ENCODE results near the gene CCDC92.

The CCDC92 gene

DNA sequence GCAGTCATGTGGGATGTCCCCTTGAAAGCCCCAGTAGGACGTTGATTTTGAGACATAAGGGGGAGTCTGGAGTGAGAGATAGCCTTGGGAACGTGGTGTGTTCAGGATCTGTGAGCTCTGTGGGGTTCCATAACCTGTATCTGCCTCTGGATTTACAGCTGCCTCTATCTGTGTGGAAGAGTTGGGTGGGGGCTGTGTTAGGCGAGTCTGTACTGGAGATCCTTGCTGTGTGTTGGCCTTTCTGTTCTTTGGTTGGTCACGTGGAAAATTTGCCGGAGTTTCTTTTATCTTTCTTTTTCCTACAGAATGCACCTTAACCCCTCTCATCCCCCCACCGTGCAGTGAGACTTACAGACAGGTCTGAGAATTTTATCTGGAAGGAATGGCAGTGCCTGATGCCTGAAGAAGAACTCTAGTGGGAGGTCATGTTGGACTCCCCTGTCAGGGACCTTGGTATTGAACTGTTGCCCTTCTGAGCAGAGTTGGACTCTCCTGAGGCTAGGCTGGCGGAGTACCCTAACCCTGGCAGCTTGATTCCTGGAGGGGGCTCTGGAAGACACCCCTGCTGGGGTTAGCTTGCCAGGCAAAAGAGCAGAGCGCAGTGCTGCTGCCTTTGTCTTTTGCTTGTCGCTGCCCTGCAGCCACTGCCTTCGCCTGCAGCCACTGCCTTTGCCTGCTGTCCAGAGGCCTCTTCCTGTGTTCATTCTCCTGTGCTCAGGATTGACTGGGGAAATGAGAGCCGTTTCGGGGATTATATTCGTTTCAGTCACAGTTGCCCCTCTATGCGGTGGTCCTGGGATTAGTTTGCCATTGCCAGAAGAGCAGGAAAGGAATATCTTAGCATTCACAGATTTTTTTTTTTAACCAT, 34.4 kb upstream of the CCDC92 start:
- Mint-ChIP-seq H3K9me3 (no peaks in the 10 kb centered on the region), H3K4me3 (no peak overlapping the region), H3K36me3 (peaks cover 29% of the 10 kb centered on the region), H3K27ac (peak overlapping the region; percentile 20), H3K4me1 (peaks cover 25% of the 10 kb centered on the region)
- ATAC-seq (no peak), DNase-seq (ENCODE audit: low spot score in 2 of 2) (no peak)

DNA sequence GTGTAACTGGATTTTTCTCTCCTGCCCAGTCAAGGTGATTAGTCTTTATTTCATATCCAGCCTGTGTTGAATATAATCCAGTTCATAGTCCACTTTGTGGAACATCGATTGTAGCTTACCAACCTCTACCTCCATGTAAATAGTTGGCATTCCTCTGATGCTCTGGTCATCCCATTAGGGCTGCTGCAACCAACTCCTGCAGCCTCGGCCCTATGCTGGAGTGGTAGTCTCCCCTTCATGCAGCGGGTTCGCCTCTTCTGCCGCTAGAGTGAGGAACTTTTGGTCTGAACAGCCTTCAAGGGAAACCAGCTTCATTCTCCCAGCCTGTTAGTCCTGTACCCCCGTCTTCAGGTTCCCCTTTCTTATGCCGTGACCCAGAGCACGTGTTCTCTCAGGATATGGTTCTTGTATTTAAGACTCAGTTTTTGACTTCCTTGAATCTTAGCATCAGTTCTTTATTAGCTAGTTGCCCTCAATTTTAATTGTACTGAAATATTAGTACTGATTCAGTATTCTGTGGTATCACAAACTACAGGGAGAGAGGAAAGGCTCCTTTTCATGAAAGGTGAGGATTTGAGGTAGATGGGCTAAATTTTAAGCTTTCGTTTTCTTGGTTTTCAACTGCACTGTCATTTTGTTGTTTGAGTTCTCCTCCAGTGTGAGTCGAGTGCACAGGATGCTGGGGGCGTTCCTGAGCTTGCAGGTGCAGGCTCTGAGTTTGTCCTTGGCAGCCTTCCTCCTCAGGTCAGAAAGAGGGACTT, 33.6 kb upstream of the CCDC92 start:
- Mint-ChIP-seq H3K27ac (peak overlapping the region; percentile 20), H3K36me3 (peaks cover 21% of the 10 kb centered on the region), H3K9me3 (no peaks in the 10 kb centered on the region), H3K4me3 (peak overlapping the region; percentile 0), H3K4me1 (peaks cover 25% of the 10 kb centered on the region)
- ATAC-seq, result no peak
- no peak for DNase-seq (ENCODE audit: low spot score in 2 of 2)

- Mint-ChIP-seq H3K4me1 (peaks cover 25% of the 10 kb centered on the region), H3K27ac (no peak overlapping the region), H3K9me3 (no peaks in the 10 kb centered on the region), H3K36me3 (peaks cover 11% of the 10 kb centered on the region), H3K4me3 (no peak overlapping the region)
- ATAC-seq (no peak), DNase-seq (ENCODE audit: low spot score in 2 of 2) (no peak)
Observed at GRCh38 chr12:124004233-124004875, 31.7 kb upstream of the CCDC92 start.

GRCh38 chr12:124002654-124003053, 30.0 kb upstream of the CCDC92 start:
- DNase-seq (ENCODE audit: low spot score in 2 of 2), result no peak
- Mint-ChIP-seq H3K4me3 (no peak overlapping the region), H3K4me1 (peaks cover 24% of the 10 kb centered on the region), H3K9me3 (no peaks in the 10 kb centered on the region), H3K27ac (no peak overlapping the region), H3K36me3 (peaks cover 10% of the 10 kb centered on the region)
- no peak for ATAC-seq

DNA sequence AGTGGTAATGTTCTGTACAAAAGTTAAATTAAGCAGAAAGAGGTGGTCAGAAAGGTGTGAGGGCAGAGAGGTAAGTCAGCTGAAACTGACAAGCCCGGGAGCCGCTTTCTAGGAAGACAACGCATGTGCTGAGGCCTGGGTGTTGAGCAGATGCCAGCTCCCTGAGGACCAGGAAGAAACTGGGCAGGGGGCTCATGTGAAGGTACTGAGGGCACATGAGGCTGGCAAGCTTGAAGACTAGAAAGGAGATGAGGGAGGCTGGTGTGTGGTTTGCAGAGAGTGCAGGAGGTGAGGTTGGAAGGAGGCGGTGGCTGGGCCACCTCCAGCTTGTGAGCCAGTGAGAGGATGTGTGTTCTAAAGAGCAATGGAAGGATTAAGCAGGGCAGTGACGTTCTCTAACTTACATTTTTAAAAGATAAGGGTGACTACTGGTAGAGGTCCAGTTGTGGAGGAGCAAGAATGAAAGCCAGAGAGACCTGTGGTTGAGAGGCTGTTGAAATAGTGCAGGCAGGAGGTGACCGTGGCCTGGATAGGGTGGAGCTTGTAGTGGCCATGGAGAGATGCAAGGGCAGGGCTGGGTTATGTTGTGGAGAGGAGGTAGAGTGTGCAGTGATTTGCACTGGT, 29.5 kb upstream of the CCDC92 start:
- Mint-ChIP-seq H3K27ac (no peak overlapping the region), H3K4me1 (peaks cover 21% of the 10 kb centered on the region), H3K9me3 (no peaks in the 10 kb centered on the region), H3K36me3 (peaks cover 6% of the 10 kb centered on the region), H3K4me3 (no peak overlapping the region)
- DNase-seq (ENCODE audit: low spot score in 2 of 2) (no peak), ATAC-seq (no peak)

GRCh38 chr12:124001343-124001742, 28.7 kb upstream of the CCDC92 start:
- Mint-ChIP-seq H3K4me1 (peaks cover 20% of the 10 kb centered on the region), H3K4me3 (no peak overlapping the region), H3K27ac (no peak overlapping the region), H3K36me3 (peaks cover 7% of the 10 kb centered on the region), H3K9me3 (no peaks in the 10 kb centered on the region)
- DNase-seq (ENCODE audit: low spot score in 2 of 2), result no peak
- ATAC-seq, result no peak

- Mint-ChIP-seq H3K36me3 (peaks cover 12% of the 10 kb centered on the region), H3K27ac (no peak overlapping the region)
Observed at GRCh38 chr12:124000111-124000510, 27.5 kb upstream of the CCDC92 start.

DNA sequence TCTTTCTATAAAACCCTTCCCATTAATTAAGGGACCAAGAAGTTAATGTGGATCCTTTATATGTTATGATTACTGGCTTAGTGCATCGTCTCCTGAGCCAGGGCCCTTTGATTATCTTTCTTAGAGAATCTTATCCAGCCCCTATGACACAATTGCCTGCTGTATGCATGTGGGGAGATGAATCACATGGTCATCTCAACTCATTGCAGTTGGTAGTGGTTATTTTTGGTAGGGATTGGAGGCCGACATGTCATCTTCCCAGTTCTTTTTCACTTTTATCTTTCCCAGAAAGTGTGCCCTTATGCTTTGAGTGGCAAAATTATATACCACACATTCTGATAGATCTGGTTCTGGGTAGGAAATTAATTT, 26.3 kb upstream of the CCDC92 start:
- H3K9me3 Mint-ChIP-seq, result no peaks in the 10 kb centered on the region
- H3K4me3 Mint-ChIP-seq, result no peak overlapping the region
- peak overlapping the region; percentile 41 for H3K27ac Mint-ChIP-seq
- no peak for DNase-seq (ENCODE audit: low spot score in 2 of 2)
- H3K4me1 Mint-ChIP-seq, result peaks cover 31% of the 10 kb centered on the region
- peaks cover 14% of the 10 kb centered on the region for H3K36me3 Mint-ChIP-seq
- no peak for ATAC-seq

More at GRCh38 chr12:124000111-124000510, 27.5 kb upstream of the CCDC92 start:
- peaks cover 23% of the 10 kb centered on the region for H3K4me1 Mint-ChIP-seq
- no peak overlapping the region for H3K4me3 Mint-ChIP-seq
- no peaks in the 10 kb centered on the region for H3K9me3 Mint-ChIP-seq
- ATAC-seq, result no peak
- no peak for DNase-seq (ENCODE audit: low spot score in 2 of 2)

DNA sequence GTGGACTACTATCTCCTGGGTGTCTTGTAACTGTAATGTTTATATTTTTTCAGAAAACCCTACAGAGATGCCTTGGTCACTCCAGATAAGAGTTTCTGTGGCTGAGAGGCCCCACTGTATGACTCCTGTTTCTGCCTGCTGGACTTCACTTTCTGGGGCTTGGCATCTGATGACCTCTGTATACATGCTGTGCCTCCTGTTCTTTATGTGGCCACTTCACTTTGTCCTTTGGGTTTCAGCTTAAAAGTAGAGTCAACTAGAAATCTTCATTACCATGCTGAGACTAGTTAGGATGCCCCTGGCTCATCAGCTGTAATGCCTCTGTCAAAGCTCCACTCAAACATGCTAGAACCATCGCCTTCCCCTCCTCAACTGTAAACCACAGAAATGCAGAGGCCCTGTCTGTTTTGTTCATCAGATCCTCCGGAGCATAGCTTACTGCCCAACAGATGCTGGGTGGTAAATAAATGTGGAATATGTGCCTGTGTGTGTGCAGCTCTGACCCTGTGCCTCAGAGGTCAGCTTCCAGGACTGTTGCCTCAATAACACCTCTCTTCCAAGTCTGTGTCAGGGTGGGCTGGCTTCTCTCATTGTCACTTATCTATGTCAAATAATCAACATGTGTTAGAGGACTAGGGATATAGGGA, 25.8 kb upstream of the CCDC92 start:
- Mint-ChIP-seq H3K27ac (peak overlapping the region; percentile 41), H3K9me3 (no peaks in the 10 kb centered on the region), H3K4me3 (no peak overlapping the region), H3K36me3 (peaks cover 14% of the 10 kb centered on the region), H3K4me1 (peaks cover 31% of the 10 kb centered on the region)
- ATAC-seq (no peak), DNase-seq (ENCODE audit: low spot score in 2 of 2) (no peak)

DNA sequence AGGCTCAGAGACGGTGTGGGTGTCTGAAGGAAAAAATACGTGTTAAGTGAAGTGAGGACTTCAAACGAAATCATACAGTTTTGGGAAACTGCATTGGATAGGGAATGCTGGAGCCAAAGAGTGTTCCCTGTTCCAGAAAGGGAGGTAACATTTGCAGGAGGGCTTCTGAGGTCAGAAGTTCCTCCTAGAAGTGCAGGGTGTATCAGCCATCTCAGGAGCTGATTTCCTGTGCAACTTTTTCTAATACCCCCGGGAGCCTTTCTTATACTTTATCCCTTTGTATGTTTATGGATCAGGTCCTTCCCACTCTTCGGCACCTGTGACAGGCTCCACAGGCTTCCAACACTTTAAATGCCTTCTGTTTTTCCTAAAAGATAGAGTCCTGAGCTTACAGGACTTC, 25.3 kb upstream of the CCDC92 start:
- Mint-ChIP-seq H3K9me3 (no peaks in the 10 kb centered on the region), H3K36me3 (peaks cover 14% of the 10 kb centered on the region), H3K4me3 (no peak overlapping the region), H3K27ac (no peak overlapping the region), H3K4me1 (peaks cover 31% of the 10 kb centered on the region)
- DNase-seq (ENCODE audit: low spot score in 2 of 2), result no peak
- no peak for ATAC-seq

GRCh38 chr12:123997033-123997822, 24.6 kb upstream of the CCDC92 start:
- no peaks in the 10 kb centered on the region for H3K9me3 Mint-ChIP-seq
- H3K36me3 Mint-ChIP-seq, result peaks cover 14% of the 10 kb centered on the region
- no peak overlapping the region for H3K4me3 Mint-ChIP-seq

DNA sequence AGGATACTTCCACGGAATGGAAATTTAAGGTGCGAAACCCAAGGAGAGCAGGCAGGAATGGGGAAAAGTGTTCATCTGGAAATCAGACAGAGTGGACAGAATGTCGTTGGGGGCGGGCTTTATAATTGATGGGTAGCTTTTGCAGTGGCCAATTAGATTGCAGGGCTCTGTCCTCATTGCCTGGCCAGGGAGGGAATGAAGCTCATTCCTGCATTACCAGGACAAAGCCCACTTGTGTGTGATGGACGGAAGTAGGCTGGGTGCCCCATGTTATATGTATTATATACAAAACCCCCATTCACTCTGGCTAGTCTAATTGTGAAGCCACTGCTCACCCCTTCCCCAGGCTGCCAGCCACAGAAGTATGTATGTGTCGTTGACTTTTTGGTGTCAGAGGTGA, 23.9 kb upstream of the CCDC92 start:
- peaks cover 14% of the 10 kb centered on the region for H3K36me3 Mint-ChIP-seq
- no peak overlapping the region for H3K4me3 Mint-ChIP-seq
- no peaks in the 10 kb centered on the region for H3K9me3 Mint-ChIP-seq
- peaks cover 31% of the 10 kb centered on the region for H3K4me1 Mint-ChIP-seq
- ATAC-seq (no peak), DNase-seq (ENCODE audit: low spot score in 2 of 2) (no peak)
- H3K27ac Mint-ChIP-seq, result peak overlapping the region; percentile 17

More at GRCh38 chr12:123997033-123997822, 24.6 kb upstream of the CCDC92 start:
- peaks cover 31% of the 10 kb centered on the region for H3K4me1 Mint-ChIP-seq
- peak overlapping the region; percentile 17 for H3K27ac Mint-ChIP-seq
- no peak for DNase-seq (ENCODE audit: low spot score in 2 of 2)
- ATAC-seq, result no peak

DNA sequence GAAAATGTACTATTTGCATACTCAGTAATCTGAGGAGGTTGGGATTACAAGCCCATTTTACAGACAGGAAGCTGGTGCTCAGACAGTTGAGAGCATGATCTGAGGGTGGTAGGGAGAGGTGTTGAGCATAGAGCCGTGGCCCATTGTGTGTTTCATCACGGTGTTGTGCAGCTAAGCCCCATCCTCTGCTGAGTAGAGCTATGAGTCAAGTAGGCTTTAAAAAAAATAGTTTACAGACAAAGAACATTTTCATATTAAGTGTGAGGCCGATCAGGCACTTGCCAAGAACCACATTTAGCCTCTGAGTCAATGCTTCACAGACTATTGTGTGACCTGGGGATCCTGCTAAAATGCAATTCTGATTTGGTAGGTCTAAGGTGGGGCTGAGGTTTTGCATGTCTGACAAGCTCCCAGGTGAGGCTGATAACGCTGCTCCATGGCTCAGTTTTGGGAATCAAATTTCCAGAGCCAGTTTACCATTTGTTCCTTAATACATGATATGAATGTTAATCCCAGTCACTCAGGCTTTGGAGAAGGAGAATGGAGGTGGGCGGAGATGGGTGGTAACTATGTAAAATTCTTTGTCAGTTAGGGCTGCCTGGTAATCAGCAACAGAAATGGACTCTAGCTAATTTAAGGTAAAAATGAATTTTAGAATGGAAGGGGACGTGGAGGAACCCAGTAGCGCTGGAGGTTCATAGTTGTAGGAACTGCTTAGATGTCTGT, 22.6 kb upstream of the CCDC92 start:
- Mint-ChIP-seq H3K4me3 (no peak overlapping the region), H3K4me1 (peaks cover 42% of the 10 kb centered on the region), H3K9me3 (no peaks in the 10 kb centered on the region), H3K27ac (peak overlapping the region; percentile 17), H3K36me3 (peaks cover 27% of the 10 kb centered on the region)
- ATAC-seq (peak; percentile 87), DNase-seq (ENCODE audit: low spot score in 2 of 2) (no peak)
